Stimulated activated CD4-positive, alpha-beta T cell treated with anti-CD3 and anti-CD28 coated beads, Interleukin-4, amount 100 ng/mL, for 48 hours (primary cell): ENCODE results near the gene IL1A.

Source experiments
- DNase-seq, 2 donors: peaks; one replicate each; pipeline ENCODE4 v3.0.0-alpha.2; 2020; ENCODE audit warnings: low read depth in 2 of 2

The IL1A gene

GRCh38 chr2:112818094-112818902 lies 34.0 kb upstream of the IL1A start:
- DNase-seq, result no peak

- DNase-seq, result no peak
Observed at GRCh38 chr2:112817082-112817689, 32.9 kb upstream of the IL1A start.

DNA sequence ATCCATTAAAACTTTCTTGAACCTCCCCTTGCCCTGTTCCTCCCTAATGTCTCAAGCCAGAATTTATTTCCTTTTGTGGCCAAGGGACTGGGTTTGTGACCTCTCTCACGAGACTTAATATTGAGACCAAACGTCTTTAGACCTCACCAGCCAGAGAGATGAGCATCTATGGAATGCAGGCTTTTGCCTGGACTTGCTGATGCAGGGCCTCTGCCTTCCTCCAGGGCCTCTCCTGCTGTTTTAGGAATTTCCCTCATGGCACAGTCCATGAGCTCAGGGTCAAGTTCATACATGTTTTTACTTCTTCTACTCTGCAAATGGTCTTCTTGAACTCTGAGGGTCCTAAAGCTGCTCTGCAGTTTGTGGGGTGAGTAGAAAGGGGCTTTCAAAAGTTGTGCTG lies 30.0 kb upstream of the IL1A start:
- DNase-seq, result no peak

GRCh38 chr2:112813280-112813966 lies 29.1 kb upstream of the IL1A start:
- no peak for DNase-seq

GRCh38 chr2:112812318-112813267 lies 28.3 kb upstream of the IL1A start:
- DNase-seq, result no peak

- DNase-seq, result no peak
Observed at GRCh38 chr2:112811841-112812306, 27.6 kb upstream of the IL1A start.

DNA sequence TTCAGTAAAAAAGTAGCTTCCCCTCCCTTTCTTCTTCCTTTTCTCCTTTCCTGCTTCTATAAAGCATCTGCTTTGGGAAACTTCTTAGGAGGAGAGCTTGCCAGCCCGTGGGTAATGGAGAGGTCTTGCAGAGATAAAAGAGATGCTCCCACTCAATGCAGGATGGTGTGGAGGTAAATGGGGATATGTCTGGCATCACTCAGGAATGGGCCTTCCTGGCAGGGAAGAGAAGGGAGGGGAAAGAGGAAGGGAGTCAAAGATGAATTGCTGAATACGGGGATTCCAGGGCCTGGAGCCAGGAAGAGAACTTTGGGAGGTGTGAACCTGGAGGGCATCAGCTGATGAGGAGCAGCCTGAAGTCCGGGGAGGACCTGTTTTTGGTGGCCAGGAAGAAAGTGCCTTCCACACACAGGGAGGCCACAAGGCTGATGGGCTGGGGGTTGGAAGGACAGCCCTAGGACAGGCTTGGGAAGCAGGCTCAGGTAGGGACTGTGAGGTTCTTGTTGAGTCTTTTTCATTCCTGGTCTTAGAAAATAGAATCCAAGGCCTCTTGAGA lies 27.1 kb upstream of the IL1A start:
- no peak for DNase-seq

DNA sequence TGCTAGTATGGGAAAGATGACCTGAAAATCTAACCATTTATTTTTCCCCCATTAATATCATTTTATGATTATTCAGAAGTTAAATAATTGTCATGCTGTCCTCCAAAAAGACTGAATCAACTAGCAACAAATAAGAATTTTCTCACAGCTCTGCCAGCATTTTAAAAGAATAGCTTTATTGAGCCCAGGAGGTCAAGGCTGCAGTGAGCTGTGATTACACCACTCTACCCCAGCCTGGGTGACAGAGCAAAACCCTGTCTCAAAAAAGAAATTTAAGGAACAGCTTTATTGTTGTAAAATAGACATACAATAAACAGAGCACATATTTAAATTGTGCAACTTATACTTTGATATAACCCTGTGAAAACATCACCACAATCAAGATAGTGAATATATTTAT lies 24.8 kb upstream of the IL1A start:
- no peak for DNase-seq

GRCh38 chr2:112807233-112807807 lies 23.0 kb upstream of the IL1A start:
- no peak for DNase-seq

- no peak for DNase-seq
Observed at GRCh38 chr2:112805542-112805941, 21.2 kb upstream of the IL1A start.

- DNase-seq, result no peak
Observed at GRCh38 chr2:112803691-112804521, 19.6 kb upstream of the IL1A start.

DNA sequence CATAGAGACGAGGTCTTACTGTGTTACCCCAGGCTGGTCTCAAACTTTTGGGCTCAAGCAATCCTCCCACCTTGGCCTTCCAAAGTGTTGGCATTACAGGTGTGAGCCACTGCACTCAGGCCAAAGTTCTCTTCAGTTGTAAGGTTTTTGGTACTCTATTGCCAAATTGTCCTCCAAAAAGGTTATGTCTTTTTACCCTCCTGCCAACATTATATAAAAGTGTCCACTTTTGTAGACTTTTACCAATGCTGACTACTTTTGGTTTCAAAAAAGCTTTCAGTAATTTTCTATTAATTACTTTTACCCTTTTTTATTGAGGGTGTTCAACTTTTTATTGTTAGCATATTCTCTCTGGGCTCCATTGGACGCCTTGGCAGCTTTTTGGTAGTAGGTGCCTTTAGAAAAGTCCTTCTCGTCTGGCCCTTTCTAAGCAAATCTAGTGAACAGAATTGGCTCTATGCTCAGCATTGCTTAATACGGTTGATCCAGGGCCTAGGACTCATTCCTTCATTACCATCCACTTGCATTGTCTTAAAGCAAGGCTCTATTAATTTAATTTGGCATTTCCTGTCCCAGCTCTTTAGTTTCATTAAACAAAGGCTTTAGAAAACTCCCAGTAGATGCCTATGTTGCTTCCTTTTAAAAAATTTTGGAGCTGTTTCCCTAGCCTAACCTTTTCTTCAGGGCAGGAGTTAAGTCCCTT lies 16.7 kb upstream of the IL1A start:
- DNase-seq, result no peak

- DNase-seq, result no peak
Observed at GRCh38 chr2:112798979-112799975, 15.0 kb upstream of the IL1A start.

DNA sequence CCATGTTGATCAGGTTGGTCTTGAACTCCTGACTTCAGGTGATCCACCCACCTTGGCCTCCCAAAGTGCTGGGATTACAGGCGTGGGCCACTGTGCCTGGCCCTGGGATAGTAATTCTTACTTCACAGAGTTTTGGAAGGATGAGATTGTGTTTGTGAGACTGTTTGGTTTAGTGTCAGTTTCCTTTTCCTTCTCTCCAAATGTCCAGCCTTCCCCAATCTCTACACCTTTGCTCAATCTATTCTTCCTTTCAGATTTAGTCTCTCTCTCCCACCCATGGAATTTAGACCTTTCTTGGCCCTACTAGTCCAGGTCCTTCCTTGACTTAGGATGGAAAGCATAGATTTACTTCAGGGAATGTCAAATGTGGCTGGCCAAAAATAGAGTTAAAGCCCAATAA lies 12.2 kb upstream of the IL1A start:
- DNase-seq, result no peak

DNA sequence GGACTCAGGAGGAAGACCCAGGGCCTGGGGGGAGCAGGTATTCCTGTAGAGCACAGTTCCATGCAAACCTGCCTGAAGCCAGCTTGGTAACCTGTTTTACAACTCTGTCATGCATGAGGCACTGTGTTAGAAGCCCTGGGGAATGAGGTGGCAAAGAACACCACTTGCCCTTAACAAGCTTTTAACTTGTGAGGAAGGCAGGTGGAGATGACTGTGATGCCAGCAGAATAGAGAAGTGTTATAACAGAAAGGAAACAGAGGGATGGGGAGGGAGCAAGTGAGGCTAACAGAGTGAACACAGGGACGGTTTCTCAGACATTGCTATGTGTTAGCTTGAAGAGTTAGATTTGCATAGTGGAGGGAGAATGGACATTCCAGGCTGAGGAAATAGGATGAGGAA lies 11.5 kb upstream of the IL1A start:
- DNase-seq, result no peak

GRCh38 chr2:112794841-112795240 lies 10.5 kb upstream of the IL1A start:
- no peak for DNase-seq

DNA sequence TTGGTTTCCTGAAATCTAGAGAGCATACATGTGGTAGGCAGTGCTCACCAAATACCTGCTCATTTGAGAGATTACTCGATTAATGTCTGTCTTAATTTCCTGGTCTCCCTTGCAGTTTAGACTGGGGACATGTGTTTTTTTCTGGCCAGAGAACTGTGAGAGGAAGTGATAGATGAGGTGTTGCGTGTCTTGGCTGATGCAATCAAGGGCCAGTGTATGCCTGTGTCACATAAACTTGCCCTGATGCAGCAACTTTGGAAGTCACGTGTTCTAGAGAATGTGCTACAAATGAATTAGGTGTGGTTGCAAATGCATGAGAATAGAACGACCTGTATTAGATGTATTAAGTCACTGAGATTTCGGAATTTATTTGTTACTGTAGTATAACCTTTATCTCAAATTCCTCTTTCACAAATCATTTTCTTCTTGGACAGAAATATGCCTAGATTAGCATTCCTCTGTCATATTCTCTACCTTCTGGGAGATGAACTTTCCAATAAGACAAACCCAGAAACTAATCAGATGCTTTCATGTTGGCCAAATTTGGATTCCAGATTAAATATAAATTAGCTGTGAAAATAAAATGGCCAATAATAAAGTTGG lies 9.9 kb upstream of the IL1A start:
- DNase-seq, result no peak

- no peak for DNase-seq
Observed at GRCh38 chr2:112793449-112793978, 9.2 kb upstream of the IL1A start.
